Esophagus squamous epithelium (tissue), 4 donors: ENCODE measurements around the gene MICB.

Source experiments
- POLR2A ChIP-seq, 4 donors: fragments of 450-650 bp; IDR thresholded peaks; one replicate each; pipeline ENCODE4 v1.6.1; 2017; ENCODE audit warnings: antibody characterized with exemption in 4 of 4, mild to moderate bottlenecking in 4 of 4, moderate library complexity in 3 of 4
- TF ChIP-seq, protein P1 (sequence below), 6 experiments: fragments of 450-650 bp in 4 of 6; fragments of 200-600 bp in 2 of 6; sonication (generic) in 2 of 6; IDR thresholded peaks; one replicate each; pipeline ENCODE4 v1.5.1; 2016 to 2019; ENCODE audit warnings: antibody characterized with exemption in 6 of 6, mild to moderate bottlenecking in 4 of 6, moderate library complexity in 4 of 6

DNA sequence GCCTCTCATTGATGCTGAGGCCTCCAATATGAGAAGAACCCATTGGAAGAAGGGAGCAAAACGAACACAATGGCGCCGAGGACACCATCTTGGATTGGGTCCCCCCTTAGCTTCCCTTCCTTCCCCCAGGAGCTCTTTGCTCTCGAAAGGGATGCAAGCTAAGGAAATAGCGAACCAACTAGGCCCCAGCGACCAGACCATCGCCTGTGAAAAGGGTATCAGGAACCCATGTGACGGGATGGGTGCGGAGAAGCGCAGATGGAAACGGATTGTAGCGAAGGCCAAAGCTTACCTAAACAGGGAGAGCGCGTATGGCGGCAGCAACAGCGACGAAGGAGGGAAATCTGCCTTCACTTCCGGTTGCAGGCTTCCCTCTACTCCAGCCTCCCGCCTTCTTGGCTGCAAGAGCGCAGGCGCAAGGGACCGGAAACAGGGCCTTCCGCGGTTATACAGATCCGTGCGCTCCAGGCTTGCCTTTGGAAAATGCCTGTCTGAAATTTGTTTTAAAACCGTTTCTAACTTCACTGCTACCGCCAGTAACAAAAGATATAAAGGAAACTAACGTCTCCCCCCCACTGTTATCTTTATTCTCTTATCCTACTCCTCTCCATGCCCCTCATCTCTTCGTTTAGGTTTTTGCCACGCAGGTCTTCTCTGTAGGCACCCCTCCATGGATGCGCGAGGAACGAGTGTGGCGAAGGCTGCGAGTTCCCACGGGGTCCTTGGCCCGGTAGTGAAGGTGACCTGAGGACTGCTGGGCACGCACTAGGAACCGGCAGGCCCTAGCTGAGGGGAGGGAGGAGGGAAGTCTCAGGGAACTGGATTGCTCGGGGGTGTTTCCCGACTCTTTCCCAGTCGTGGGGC, 43.9 kb downstream of the MICB start, which contains the start of gene DDX39B:
- TF ChIP-seq, protein P1, sequence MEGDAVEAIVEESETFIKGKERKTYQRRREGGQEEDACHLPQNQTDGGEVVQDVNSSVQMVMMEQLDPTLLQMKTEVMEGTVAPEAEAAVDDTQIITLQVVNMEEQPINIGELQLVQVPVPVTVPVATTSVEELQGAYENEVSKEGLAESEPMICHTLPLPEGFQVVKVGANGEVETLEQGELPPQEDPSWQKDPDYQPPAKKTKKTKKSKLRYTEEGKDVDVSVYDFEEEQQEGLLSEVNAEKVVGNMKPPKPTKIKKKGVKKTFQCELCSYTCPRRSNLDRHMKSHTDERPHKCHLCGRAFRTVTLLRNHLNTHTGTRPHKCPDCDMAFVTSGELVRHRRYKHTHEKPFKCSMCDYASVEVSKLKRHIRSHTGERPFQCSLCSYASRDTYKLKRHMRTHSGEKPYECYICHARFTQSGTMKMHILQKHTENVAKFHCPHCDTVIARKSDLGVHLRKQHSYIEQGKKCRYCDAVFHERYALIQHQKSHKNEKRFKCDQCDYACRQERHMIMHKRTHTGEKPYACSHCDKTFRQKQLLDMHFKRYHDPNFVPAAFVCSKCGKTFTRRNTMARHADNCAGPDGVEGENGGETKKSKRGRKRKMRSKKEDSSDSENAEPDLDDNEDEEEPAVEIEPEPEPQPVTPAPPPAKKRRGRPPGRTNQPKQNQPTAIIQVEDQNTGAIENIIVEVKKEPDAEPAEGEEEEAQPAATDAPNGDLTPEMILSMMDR (IDR thresholded peaks at IDR 0.05) = peak in 3 of 6 experiments; percentile 7 to 14 (median 11)
- peak in 3 of 4 donors; percentile 45 to 80 (median 53) for TF ChIP-seq POLR2A (IDR thresholded peaks at IDR 0.05)
